Measurements from ENCODE around the gene TSPAN9. TPM values are rescaled to one million over a fixed set of nuclear protein-coding genes. Genes with fewer than 3 reads are reported as not detected.
A peak's percentile ranks its signal among the peaks of the same experiment; 100 is the strongest.

Gene TSPAN9
- total RNA-seq, 1 donor, result 0.54 TPM

DNA sequence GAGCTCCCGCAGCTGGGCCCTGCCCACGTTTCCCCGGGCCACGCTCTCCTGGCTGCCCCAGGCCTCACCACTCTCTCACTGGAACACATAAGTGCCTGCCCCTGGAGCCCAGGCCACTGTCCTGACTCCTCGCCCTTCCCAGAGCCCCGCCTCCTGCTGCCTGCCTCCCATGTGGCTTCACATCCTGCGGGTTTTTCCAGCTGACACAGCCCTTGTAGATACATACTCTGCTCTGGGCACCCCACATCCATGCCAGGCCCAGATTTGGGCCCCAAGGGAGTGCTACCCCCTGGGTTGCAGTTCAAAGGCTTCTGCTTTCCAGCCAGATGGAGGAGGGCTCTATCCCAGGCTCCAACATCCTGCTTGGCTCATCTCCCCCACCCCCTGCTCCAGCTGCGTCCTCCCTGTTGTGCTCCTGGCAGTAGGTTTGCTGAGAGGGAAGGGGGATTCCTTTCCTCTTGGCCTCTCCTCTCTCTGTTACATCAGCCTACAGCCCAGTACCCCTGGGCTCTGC, 60.1 kb downstream of the TSPAN9 start:
- no peak for DNase-seq (ENCODE audit: low read depth in 2 of 3, low spot score in 2 of 3)

DNA sequence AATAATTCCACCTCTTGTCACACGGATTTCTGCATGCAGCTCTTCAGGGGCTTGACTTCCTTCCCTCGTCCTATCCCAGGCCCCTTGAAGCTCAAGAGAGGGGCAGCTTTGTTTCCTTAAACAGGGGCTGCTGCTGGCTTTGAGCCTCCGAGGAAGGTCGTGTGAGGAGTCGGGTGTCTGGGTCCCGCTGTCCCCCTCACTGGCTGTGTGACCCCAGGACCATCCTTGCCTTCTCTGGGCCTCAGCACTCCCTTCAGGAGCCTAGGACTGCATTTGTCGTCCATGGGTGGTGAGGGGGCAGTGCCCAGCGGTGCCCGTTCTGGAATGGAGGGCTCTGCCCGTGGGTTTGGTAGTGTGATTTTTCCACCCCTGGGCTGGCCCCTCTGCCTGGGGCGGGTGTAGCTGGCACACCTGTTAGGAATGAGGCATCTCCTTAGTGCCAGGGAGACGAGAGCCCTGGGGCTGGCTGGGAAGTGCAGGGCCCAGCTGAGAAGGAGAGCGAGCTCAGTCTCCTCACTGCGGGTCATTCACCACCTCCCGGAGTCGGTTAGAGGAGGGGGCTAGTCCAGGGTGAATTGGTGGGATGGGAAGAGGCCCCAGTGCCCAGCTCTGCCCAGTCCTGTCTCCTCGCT, 60.8 kb downstream of the TSPAN9 start:
- DNase-seq (ENCODE audit: low read depth in 2 of 3, low spot score in 2 of 3), result no peak

DNA sequence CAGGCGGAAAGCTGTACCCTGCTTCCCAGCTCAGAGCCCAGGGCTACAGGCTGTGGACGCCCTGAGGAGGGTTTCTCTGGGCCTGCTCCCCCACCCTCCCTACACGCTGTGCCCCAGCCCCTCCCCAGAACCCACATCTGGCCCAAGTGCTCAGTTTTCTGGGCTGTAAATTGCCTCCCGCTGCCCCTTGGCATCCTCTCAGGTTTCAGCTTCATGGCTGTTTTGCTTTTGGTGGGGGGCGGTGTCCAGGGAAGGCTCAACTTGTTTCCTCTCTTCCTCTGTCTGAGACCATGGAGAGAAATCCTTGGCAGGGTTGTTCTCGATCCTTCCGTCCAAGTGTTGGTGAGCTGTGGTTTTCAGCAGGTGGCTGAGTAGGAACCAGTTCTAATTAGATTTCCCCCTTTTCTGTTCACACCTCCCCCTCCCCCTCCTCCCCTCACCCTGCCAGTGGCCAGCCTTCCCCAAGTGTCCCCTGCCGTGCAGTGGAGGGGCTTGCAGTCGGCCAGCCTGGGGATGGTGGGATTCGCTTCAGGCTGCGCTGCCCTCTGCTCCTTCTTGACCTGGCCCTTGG, 61.8 kb downstream of the TSPAN9 start:
- DNase-seq (ENCODE audit: low read depth in 2 of 3, low spot score in 2 of 3), result no peak

DNA sequence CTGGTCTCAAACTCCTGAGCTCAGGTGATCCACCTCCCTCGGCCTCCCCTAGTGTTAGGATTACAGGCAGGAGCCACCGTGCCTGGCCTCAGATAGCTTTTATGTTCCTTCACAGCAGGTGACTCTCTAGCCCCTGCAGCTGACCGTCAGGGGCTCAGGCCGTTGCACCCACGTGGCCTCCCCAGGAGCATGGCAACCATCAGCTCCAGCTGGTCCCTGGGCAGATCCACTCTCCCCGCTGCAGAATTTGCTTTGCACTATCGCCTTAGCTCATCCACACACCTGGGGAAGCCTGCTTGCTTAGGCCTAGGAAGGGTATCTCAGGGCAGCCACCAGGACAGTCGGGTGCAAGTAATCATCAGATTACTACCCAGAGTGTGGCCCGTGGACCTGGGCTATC, 62.6 kb downstream of the TSPAN9 start:
- no peak for DNase-seq (ENCODE audit: low read depth in 2 of 3, low spot score in 2 of 3)

DNA sequence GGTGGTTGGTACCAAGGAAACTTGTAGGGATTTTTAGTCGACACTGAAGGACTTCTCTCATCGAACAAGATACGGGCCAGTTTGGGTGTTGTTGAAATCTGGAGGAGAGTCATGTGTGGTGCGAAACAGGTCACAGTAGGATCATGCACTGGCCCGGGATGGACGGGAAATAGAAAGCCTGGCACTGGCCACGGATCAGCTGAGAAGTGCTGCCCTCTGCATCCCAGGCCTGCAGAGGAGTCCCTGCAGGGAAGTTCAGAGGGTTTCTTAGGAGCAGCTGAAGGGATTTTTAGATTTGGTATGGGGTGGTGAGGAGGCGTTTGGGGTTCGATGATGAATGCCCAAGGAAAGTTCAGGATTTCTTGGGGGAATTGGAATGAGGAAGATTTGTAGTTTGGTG, 63.1 kb downstream of the TSPAN9 start:
- no peak for DNase-seq (ENCODE audit: low read depth in 2 of 3, low spot score in 2 of 3)

DNA sequence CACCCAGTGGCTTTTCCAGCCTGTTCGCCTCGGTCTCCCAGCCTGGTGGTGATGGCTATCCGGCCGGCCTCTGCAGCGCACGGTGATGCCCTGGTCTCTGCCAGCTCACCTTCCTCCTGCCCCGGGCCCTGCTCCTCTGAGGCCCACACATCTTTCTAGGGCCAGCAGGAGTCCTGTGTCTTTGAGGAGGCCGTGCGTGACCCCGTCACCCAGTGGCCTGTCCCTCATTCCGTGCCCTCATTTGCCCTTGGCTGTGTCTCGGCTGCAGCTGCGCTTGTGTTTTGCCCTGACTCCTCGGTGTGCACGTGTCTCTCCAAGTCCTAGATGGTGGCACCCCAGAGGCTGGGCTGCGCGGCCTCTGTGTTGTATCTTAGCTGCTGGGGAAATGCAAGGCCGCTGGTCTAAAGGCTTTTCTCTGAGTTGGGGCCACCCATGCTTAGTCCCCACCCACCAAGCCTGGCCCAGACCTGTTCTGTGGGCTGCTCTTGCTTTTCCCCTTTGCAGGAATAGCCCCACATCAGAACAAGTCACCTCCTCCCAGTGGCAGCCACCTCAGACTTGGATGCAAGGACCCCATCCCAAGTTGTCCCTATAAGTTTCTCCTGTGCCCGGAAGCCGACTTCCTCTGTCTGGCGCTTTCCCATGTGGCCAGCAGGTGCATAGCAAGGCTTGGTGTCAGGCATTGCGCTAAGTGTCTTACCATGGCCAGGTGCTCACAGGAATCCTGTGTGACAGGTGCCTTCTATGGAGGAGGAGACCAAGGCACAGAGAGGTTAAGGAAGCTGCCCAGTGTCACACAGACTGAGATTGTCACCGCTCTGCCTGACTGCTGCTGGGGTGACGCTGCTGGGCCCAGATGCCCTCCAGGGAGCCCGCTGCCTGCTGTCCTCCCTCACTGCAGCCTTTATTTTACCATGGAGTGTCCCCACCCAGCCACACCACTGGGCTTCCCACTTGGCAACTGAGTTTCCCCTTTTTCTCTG, 64.5 kb downstream of the TSPAN9 start:
- no peak for DNase-seq (ENCODE audit: low read depth in 2 of 3, low spot score in 2 of 3)

DNA sequence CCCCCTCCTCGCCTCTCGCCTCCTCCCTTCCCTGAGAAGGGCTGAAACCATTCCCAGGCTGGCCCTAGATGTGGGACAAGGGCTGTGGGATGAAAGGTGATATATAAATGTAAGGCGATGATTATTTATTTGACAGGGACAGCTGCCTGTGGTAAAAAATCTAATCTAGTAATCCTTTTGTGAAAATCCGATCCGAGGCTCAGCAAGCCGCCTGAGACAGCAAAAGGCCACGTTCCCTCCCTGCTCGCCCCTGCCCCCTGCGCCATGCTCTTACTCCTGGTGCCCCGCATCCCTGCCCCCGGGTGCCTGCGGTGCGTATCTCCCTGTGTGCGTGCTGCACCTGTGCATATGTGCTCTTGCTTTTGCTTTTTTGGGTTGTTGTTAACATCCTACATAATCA, 65.2 kb downstream of the TSPAN9 start:
- DNase-seq (ENCODE audit: low read depth in 2 of 3, low spot score in 2 of 3), result no peak

DNA sequence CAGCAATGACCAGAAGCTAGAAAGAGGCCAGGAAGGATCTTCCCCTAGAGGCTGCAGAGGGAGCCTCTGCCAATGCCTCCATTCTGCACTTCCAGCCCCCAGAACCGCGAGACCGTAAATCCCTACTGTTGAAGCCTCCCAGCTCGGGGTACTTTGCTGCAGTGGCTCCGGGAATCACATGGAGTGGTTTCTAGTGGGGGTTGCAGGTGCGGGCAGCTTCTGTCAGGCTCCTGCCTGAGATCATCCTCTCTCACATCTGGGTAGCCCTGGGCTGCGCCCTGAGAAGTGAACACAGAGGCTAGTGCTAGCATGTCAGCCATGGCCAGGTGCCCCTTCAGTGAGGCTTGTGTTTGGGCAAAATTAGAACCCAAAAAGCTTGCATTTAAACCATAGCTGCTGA, 67.3 kb downstream of the TSPAN9 start:
- DNase-seq (ENCODE audit: low read depth in 2 of 3, low spot score in 2 of 3), result no peak

DNA sequence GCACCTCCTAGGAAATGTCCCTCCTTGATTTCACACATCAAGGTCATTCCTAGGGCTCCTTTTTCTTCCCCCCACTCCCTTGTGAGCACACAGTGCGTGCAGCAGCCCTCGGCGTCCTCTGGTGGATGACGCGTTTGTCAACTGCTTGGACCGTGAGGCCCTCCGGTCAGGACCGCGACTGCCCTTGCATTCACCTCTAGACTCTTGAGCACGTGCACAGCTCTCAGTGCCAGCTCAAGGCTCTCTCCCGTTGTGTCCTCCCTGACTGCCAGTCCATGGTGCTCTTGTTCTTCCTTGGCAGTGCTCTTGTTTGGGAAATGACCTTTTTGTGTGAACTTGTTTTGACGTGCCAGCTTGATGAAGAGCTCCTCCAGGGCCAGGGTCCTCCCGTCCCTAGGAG, 67.9 kb downstream of the TSPAN9 start:
- DNase-seq (ENCODE audit: low read depth in 2 of 3, low spot score in 2 of 3), result no peak

DNA sequence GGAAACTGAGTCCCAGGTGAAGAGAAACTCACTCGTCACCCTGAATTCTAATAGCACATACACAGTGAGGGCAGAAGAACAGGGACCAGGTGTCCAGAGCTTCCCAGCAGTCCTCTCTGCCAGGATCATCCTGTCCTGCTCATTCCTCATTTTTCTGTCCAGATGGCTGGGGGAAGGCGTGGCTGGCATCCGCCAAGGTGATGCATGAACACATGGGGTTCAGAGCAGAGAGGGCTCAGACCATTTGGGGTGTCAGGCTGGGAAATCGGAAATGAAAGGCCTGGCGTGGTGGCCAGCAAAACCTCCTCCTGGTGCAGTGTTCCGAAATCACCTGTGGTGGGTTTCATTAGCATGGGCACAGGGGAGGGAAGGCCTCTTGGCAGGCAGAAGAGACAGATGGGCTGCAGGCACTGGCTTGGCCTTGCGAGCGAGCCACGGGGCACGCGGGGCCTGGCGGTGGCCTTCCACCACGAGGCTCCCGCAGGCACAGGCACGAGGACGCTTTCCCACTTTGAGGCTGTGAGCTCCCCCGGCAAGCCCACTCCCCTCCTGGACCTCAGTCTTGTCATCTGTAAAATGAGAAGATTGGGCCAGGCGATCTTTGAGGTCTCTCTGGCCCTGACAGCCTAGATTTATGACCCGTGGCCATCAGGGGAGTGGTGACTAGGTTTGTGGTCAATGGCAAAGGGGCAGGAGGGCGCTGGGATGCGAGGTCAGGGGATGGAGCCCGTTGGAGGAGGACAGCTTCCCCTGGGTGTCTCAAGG, 68.5 kb downstream of the TSPAN9 start:
- no peak for DNase-seq (ENCODE audit: low read depth in 2 of 3, low spot score in 2 of 3)

DNA sequence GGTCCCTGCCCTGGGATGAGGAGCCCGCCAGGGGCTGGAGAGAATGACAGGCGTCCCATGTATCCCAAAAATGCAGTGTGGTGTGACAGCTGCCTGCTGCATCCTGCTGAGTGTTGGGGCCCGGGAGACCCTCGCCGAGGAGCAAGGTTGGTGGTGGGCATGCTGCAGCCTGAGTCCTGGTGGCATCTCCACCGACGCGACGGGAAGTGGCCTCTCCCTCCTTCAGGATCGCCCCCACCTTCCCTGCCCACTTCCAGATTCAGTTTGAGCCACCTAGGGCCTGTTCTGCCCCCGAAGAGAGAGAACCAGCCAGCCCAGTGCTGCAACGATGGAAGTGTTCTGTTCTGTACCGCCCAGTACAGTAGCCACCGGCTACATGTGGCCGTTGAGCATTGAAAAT, 70.1 kb downstream of the TSPAN9 start:
- DNase-seq (ENCODE audit: low read depth in 2 of 3, low spot score in 2 of 3), result no peak

DNA sequence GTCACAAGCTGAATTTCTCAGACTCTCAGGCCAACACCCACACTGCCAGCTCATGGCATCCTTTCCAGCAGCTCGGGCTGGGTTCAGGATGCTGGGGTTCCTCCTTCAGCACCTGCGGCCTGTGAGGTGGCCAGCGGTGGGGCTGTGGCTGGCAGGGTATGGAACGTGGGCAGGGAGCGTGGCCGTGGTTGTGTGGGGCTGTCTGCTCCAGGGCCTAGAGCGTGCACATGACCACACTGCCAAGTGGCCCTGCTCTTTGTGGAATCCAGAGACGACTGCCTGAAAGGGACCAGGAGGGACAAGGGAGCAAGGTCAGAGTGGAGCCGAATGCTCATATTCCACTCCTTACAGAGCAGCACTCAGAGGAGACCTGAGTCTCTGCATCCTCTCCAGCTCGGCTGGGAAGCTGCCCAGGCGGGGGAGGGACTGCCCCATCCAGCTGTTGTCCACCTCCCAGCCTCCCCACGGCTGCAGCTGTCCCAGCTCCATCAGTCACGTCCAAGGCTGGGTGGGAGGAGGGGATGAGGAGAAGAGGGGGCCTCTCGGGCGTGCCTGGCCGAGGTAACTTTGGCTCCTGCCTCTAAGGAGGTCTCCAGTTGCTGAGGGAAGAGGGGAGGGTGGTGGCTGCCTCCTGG, 71.3 kb downstream of the TSPAN9 start:
- no peak for DNase-seq (ENCODE audit: low read depth in 2 of 3, low spot score in 2 of 3)

DNA sequence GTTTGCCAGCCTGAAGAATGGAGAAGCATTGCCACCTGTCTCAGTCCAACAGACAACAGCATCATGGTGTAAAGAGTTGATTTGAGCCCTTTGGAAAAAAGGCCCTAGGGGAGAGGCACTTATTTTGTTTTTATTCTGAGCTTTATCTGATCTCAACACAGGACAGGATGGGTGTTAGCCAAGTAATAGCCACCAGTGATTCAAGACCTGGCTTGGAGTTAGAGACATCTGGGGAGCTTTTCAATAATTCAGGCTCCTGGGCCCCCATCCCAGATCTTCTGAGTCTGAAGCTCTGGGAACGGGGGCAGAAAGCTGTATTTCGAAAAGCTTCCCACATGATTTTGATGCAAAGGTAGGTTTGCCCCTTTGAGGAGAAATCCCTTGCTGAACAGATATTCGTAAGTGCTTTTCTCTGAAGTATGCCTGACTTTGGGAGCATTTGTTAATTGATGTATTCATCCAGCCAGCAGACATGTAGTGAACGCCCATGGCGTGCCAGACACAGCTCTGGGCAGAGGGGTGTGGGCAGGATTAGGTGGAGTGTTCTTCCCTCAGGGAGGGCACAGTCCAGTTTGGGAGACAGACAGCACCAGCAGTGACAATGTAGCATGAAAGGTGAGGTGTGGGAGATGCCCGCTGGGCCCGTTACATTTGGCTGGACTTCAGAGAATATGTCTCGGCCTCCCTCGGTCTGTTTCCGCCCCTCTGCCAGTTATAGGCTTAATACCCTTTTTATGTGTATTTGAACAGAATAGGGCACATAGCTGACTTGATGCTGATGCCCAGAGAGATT, 72.5 kb downstream of the TSPAN9 start:
- no peak for DNase-seq (ENCODE audit: low read depth in 2 of 3, low spot score in 2 of 3)

DNA sequence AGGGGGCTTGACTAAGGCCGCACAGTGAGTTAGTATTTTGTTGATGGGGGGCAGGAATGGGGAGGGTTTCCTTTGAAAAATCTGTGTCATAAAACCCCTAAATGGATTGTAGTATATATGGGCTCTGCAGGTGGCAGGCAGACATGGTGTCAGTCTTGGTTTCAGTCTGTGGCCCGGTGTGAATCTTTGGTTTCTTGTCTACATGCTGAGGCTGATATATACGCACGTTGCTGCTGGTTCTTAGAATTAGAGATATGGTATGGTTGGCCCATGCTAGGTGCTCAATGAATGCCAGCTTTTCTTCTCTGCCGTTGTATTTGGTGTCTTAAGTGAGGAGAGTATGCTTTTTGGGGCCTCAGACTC, 73.1 kb downstream of the TSPAN9 start:
- no peak for DNase-seq (ENCODE audit: low read depth in 2 of 3, low spot score in 2 of 3)

DNA sequence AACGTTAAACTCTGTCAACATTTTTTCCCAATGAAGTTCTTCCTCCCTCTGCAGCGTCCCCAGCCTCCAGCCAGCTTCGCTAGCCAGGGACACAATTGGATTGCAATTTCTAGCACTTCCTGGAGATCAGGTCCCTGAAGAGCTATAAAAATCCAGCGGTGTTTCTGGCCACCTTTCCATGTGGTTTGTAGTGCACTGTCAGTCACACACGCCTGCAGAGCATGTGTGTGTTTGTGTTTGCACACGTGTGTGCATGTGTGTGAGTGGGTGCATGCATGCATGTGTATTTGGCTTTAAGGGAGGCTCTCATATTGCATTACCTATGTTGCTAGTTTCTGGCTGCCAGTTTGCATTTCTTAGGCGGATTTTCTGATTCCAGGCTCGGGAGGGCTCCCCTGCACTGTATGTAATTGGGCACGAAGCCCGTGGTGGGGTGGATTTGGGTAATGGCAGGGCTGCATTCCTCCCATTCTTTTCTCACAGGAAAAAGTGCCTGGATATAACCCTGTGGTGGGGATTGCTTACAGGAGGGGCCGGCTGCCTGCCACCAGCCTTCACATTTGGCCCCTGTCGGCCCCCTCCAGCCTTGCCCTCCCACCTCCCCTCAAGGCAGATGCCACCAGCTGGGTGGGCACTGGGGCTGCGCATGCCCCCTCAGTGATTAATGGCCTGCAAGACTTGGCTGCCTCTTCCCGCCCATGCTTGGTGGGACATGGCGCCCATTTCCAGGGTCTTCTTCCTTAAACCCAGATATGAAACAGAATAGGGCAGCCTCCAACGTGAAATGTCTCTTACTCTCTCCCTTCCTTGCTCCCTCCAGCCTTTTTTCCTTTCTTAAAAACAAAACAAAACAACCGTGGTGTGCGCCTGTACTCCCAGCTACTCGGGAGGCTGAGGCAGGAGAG, 74.0 kb downstream of the TSPAN9 start:
- DNase-seq (ENCODE audit: low read depth in 2 of 3, low spot score in 2 of 3), result no peak

DNA sequence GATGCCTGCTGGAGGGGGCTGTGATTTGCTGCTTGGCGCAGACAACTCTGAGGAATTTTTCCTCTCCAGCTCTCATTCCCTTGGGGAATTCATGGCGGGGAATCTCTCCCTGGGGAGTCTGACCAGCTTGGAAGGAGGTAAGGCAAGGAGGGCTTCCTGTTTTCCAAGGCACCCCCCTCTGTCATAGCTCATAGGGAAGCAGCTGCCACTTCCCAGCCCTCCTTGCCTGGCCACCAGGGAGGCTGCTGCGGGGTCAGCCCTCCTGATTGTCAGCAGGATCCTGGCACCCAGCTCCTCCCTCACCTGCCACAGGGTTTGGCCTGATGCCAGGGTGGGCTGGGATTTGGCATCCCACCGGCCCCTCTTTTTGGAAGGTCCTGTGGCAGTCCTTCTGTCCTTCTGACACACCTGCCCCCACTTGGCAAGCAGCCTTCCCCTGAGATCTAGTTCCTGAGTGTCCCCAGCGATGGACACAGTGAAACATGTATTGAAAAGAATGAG, 74.9 kb downstream of the TSPAN9 start:
- no peak for DNase-seq (ENCODE audit: low read depth in 2 of 3, low spot score in 2 of 3)

DNA sequence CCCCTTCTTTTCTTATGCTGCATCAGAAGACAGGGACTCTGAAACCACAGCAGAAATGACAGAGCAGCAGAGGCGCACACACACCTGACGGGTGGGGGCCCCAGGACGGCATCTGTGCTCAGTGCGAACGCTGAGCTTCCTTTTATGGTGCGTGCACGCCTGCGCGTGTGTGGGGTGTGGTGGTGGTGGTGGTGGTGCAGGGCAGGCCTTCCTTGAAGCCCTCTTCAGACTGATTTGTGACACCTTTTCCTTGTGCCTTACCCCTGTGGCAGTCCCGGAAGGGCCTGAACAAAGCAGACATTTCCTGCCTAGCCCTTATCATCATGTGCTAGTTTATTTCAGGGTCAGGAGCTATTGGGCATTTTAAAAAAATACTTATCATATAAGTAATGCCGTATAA, 75.7 kb downstream of the TSPAN9 start:
- peak in 2 of 3 donors; percentile 24 to 30 for DNase-seq (ENCODE audit: low read depth in 2 of 3, low spot score in 2 of 3)

DNA sequence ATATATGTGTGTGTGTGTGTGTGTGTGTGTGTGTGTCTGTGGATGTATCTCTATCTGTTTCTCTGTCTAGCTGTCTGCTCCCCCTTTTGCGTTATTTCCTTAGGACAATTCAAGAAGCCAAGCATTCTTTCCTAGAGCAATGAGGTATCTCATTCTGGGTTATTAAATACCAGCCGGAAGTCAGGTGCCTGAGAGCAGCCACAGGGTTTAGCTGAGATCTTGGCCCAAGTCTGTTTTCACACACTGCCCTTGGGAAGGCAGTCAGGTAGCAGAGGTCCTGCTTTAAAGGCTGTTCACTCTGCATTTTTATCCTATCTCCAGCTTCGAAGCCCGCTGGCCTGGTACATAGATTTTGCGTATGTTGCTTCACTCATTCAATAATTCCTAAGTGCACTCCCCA, 76.8 kb downstream of the TSPAN9 start:
- no peak for DNase-seq (ENCODE audit: low read depth in 2 of 3, low spot score in 2 of 3)

Measured in hematopoietic multipotent progenitor cell (in vitro differentiated cells).